IPS-NIHi7 (cell line): ENCODE measurements around the gene PLPPR2.
"Not testable (repeated sequence)": the region's sequence is repeated elsewhere in the genome, so short reads cannot be mapped to it uniquely, and the experiment has no call there.

Source experiments
- DNase-seq: peaks from one replicate; pipeline ENCODE4 v3.0.0; 2012; ENCODE audit warnings: mixed read lengths; ENCODE audit errors: extremely low spot score

PLPPR2 gene

DNA sequence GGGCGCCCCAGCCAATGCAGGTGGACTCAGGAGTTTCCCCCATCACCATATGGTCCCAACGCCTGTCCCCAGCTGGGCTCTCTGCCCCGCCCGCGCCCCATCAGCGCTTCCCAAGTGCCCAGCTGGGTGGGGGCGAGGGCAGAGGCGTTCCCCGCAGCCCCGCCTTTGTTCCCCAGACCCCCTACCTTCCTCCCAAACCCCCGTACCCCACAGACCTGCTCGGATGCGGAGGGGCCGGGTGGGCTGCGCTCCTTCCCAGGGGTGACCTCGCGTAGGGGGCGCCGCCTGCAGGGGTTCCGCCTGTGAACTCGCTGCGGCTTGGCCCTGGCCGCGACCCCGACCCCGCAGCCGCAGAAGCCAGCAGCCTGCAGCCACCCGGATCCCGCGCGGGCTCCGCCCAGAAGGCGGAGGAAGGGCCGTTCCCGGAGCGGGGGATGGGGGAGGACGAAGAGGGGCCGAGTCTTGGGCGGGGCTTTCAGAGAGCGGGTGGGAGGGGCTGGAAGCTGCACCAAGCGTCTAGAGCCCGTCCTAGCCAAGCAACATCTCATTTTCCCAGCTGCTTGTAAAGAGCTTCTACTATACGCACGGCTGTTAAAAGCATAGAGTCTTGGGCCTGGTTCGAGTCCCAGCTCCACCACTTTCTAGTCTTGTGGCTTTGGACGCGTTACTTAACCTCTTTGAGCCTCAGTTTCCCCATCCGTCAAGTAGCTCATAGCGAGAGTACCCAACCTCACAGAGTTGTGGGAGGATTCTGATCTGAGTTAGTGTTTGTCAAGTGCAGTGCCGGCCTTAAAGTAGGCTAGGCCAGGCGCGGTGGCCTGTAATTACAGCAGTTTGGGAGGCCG, 15.8 kb upstream of the PLPPR2 start, which contains the start of gene RAB3D:
Gene RAB3D, minus strand, starts transcription at position 404 of the 845 bp plus-strand sequence. CDS start 2,258 bp downstream, outside the sequence.
- DNase-seq: peak; percentile 100

DNA sequence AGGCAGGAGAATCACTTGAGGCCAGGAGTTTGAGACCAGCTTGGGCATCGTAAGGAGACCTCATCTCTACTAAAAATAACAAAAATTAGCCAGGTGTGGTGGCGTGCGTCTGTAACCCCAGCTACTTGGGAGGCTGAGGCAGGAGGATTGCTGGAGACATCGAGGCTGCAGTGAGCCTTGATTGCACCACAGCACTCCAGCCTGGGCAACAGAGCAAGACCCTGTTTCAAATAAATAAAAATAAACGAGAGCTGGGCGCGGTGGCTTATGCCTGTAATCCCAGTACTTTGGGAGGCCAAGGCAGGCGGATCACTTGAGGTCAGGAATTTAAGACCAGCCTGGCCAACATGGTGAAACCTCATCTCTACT, 15.1 kb upstream of the PLPPR2 start:
- not testable (repeated sequence) for DNase-seq

- DNase-seq: no peak
Observed at GRCh38 chr19:11342429-11342828, 12.8 kb upstream of the PLPPR2 start.

GRCh38 chr19:11345122-11345803, 10.0 kb upstream of the PLPPR2 start:
- no peak for DNase-seq

GRCh38 chr19:11346104-11346940, 8.9 kb upstream of the PLPPR2 start, which contains the start of the genes CCDC159 and TMEM205:
TSS of gene CCDC159 (plus strand) at chr19:11346519. CDS start at chr19:11346607, 88 bp downstream.
TSS of gene TMEM205 (minus strand) at chr19:11346268. CDS start at chr19:11345619, 649 bp downstream.
- peak; percentile 99 for DNase-seq

DNA sequence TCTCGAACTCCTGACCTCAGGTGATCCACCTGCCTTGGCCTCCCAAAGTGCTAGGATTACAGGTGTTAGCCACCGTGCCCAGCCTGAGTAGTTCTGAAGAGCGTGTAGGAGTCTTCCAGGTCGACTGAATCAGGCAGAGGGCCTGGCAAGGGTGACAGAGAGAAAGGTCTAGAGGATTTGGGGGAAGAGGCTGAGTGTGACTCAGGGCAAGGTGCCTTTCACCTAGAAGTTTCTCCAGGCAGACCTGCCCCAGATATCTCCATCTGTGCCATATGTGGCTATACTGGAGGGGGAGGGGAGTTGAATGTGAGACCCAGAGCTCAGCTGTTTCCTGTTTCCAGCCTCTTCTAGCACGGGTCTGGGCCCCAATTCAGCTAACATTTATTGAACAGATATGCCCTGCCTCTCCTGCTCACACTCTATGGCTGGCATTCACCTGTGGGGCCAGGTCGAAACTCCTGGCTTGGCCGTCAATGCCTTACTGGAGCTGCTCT, 7.6 kb upstream of the PLPPR2 start:
- DNase-seq: no peak

DNA sequence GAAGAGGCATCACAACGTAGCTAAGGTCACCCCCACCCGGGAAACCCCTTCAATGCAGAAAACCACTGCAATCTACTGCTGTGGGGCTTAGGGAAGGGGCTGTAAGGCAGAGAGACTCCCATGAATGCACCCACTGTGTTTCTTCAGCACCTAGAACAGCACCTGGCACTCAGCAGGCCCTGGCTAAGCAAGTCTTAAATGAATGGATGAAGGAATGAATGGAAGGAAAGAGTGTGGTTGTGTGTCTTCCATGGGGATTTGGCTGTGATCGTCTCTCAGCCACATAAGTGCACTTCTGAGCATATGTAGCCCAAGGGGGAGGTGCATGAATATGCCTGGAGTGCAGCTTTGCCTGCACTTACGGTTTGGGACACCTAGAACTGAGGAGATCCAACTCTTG, 6.1 kb upstream of the PLPPR2 start:
- DNase-seq: no peak

DNA sequence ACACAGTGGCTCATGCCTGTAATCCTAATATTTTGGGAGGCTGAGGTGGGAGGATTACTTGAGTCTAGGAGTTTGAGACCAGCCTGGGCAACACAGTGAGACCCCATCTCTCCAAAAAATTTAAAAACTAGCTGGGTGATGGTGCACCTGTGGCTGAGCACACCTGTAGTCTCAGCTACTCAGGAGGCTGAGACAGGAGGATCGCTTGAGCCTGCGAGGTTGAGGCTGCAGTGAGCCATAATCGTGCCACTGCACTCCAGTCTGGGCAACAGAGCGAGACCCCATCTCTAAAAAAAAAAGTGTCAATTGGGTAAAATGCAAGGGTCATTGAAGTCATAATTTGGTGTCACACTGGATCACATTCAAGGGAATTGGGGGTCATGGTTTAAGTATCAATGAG, 1.1 kb upstream of the PLPPR2 start:
- not testable (repeated sequence) for DNase-seq

DNA sequence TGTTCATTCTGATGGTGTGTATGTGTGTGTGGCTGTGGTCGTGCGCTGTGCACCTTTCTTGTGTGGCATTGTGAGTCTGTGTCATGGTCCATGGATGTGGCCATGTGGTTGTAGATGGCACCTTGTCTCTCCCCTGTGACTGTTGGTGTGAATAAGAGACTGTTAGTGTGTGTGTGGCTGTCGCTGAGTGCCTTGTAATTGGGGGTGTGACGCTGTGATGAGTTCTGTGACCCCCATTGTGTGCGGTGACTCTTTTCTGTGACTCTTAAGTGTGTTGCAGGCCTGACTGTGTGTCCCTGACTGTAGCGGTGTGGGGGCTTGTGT, 804 bp downstream of the PLPPR2 start:
- no peak for DNase-seq

GRCh38 chr19:11356676-11357550, 1.7 kb downstream of the PLPPR2 start:
- no peak for DNase-seq

DNA sequence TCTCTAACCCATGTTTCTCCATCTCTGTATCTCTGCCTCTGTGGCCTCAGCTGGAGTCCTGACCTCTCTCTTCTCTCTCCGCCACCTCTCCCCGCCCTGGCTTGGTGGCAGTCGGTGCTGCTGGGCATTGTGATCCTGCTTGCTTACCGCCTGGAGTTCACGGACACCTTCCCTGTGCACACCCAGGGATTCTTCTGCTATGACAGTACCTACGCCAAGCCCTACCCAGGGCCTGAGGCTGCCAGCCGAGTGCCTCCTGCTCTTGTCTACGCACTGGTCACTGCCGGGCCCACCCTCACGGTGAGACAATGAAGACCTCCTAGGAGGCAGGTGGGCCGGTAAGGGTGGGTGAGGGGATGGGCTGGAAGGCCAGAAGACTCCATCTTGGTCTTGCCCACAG, 4.2 kb downstream of the PLPPR2 start:
- DNase-seq: no peak

DNA sequence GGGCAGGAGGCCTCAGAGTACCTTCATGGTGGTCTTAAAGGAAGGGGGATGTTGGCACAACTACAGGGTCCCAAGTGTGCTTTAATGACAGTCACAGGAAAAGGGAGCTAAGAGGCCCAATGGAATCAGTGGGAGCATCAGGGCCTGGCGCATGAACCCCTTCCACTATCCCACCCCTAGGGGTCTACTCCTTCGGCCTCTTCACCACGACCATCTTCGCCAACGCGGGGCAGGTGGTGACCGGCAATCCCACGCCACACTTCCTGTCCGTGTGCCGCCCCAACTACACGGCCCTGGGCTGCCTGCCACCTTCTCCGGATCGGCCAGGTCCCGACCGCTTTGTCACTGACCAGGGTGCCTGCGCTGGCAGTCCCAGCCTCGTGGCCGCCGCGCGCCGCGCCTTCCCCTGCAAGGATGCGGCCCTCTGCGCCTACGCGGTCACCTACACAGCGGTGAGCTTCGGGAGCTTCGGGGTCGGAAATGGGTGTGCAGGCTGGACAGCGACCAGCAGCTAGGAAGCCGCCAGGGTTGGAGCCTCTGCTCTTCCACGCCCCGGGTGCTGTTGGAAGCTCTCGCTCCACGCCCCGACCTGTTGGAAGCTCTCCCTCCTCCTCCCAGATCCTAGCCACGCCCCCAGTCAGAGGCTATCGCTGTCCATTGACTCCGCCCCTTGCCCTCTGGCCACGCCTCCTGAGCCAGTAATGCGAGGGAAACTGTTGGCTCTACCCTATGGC, 6.0 kb downstream of the PLPPR2 start:
- DNase-seq: peak; percentile 94

DNA sequence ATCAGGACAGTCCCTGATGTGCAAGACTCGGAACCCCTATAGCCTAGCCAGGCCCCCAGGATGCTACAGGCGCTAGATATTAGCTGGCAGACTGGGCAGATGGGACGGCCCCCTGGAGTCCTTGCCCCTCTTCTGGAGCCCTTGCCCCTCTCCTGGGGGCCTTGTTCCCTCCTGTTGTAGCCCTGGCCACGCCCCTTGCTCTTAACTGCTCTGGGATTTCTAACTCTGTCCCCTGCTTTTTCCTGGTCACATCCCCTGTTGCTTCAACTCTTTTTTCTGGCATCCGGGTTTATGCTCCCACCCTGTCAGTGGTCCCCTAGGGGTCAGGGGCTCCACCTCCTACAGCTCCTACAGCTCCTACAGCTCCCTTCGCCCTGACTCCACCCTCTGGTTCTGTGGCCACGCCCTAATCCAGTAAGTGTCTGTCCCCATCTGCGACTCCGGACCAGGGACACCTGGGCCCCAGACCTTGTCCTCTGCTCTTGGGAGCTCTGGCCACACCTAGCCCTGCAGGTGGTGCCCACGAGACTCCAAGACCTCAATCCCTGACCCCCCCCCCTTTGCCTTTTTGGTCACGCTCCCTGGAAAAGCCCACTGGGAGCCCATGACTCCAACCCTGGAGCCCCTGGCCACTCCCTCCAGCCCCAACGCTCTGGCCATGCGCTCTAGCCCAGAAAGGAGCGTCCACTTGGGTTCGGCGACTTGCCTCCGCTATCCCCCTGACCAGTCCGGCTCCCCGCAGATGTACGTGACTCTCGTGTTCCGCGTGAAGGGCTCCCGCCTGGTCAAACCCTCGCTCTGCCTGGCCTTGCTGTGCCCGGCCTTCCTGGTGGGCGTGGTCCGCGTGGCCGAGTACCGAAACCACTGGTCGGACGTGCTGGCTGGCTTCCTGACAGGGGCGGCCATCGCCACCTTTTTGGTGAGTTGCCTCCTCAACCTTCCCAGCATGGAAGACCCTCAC, 6.8 kb downstream of the PLPPR2 start:
- peak; percentile 78 for DNase-seq

DNA sequence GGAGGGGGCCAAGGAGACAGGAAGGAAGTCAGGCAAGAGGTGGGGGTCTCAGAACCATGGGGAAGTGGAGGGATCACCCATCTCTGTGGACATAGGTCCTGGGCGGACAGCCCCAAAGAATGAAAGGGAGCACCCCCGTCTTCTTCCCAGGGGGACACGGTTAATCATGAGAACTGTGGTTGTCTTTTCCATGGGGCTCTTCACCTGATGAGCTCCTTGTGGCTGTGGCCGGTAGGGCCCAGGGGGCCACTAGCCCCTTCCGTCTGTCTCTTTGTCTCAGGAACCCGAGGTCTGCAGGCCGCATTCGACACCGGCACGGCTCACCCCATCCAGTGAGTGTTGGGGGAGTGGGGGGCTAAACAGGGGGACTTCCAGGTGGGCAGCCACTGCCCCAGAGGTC, 8.6 kb downstream of the PLPPR2 start:
- no peak for DNase-seq

- no peak for DNase-seq
Observed at GRCh38 chr19:11364296-11364904, 9.2 kb downstream of the PLPPR2 start.

DNA sequence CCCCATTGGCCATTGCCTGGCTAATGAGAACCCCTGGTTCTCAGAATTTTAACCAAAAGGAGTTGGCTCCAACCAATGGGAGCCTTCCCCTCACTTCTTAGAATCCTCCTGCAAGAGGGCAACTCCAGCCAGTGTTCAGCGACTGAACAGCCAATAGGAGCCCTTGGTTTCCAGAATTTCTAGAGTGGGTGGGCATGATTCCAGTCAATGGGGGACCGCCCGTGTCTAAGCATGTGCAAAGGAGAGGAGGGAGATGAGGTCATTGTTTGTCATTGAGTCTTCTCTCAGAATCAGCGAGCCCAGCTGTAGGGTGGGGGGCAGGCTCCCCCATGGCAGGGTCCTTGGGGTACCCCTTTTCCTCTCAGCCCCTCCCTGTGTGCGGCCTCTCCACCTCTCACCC, 9.7 kb downstream of the PLPPR2 start:
- no peak for DNase-seq

DNA sequence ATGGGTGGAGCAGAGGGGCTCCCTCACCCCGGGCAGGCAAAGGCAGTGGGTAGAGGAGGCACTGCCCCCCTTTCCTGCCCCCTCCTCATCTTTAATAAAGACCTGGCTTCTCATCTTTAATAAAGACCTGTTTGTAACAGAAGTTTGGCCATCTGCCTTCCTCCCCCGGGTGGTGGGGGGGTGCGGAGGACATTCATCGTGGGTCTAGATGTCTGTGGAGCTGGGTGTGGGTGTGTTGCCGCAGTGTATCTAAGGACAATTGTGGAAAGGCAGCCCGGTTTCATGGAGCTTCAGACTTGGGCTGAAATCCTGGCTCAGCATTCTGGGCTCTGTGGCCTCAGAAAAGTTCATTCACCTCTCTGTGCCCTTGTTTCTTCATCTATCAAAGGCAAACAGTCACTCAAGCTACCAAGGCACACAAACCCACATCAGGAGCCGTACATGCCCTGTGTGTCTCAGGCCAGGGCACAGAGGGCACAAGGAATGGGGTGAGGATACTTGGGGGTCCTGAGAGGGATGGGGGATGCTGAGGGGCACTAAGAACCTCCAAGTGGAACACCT, 10.4 kb downstream of the PLPPR2 start:
- no peak for DNase-seq

DNA sequence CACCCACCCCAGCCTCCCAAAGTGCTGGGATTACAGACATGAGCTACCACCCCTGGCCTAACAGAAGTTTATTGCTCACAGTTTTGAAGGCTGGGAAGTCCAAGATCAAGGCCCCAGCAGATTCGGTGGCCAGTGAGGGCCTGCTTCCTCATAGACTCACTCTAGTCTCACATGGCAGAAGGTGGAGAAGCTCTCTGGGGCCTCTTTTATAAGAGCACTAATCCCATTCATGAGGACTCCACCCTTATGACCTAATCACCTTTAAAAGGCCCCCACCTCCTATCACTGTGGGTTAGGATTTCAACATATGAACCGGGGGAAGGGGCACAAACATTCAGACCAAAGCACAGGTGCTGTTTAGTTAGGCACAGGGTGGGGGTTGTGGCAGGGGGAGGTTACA, 12.3 kb downstream of the PLPPR2 start:
- DNase-seq: no peak
